Measurements from ENCODE around the gene TVP23C.
"Not testable (repeated sequence)": the region's sequence is repeated elsewhere in the genome, so short reads cannot be mapped to it uniquely, and the experiment has no call there.

DNA sequence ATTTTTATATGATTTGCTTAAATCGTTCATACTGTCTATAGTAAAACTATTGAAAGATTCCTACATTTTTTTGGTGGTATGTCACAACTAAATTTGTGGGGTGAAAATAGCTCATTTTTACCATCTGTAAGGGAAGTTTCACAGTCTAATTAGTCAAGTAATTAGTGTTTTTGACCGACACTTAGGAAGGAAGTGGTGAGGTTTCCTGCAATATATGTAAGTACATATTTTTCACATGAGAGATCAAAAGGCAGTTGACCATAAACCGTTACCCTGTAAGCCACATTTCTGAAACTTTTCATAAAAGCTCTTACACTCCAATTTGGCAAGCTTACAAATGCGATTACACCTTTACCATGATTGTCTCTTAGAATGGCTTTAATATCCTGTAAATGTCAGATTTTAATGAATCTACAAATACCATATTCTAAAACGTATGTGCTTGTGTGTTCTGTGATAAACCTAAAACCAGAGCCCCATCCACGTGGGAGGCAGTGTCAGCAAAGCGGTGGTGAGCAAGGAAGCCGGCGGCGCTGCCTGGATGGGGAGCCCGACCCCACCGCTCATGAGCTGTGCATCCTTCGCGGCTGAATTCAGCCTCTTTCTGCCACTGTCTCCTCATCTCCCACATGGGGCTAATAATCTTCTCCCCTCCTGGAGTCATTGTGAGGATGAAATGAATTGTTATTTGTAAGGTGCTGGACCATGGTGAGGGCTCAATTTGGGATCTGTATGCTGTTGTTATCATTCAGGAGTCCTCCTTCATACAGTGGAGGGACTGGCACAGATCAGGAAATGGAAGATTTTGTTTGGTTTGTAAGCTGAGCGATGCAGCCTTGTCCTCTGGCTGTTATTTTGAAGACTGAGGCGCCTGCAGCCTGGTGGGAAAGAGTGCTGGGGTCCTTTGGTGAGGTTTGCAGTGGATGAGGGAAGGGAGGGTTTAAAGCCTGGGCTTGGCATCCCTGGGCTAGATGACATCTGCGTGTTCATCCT lies 26.6 kb upstream of the TVP23C start:
- not testable (repeated sequence) for TF ChIP-seq EZH2 (IDR thresholded peaks at IDR 0.05; ENCODE audit: low read depth, unreplicated experiment); EZH2phosphoT487 (IDR thresholded peaks at IDR 0.05; ENCODE audit: unreplicated experiment); POLR2AphosphoS5 (IDR thresholded peaks at IDR 0.05; ENCODE audit: low read depth); CREB1 (CRISPR knock-in tag; IDR thresholded peaks at IDR 0.05; ENCODE audit: low read depth); ZNF114 (CRISPR knock-in tag; IDR thresholded peaks at IDR 0.05); JUNB (IDR thresholded peaks at IDR 0.05; ENCODE audit: unreplicated experiment); STAT1 (IDR thresholded peaks at IDR 0.05; ENCODE audit: unreplicated experiment); NANOG (IDR thresholded peaks at IDR 0.05; ENCODE audit: borderline replicate concordance); ZNF331 (CRISPR knock-in tag; IDR thresholded peaks at IDR 0.05; ENCODE audit: low read depth)
- TF ChIP-seq, protein P1, sequence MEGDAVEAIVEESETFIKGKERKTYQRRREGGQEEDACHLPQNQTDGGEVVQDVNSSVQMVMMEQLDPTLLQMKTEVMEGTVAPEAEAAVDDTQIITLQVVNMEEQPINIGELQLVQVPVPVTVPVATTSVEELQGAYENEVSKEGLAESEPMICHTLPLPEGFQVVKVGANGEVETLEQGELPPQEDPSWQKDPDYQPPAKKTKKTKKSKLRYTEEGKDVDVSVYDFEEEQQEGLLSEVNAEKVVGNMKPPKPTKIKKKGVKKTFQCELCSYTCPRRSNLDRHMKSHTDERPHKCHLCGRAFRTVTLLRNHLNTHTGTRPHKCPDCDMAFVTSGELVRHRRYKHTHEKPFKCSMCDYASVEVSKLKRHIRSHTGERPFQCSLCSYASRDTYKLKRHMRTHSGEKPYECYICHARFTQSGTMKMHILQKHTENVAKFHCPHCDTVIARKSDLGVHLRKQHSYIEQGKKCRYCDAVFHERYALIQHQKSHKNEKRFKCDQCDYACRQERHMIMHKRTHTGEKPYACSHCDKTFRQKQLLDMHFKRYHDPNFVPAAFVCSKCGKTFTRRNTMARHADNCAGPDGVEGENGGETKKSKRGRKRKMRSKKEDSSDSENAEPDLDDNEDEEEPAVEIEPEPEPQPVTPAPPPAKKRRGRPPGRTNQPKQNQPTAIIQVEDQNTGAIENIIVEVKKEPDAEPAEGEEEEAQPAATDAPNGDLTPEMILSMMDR (conservative IDR thresholded peaks at IDR 0.05; ENCODE audit: low read depth in 2 of 2) = not testable (repeated sequence)
- TF ChIP-seq, protein P2, sequence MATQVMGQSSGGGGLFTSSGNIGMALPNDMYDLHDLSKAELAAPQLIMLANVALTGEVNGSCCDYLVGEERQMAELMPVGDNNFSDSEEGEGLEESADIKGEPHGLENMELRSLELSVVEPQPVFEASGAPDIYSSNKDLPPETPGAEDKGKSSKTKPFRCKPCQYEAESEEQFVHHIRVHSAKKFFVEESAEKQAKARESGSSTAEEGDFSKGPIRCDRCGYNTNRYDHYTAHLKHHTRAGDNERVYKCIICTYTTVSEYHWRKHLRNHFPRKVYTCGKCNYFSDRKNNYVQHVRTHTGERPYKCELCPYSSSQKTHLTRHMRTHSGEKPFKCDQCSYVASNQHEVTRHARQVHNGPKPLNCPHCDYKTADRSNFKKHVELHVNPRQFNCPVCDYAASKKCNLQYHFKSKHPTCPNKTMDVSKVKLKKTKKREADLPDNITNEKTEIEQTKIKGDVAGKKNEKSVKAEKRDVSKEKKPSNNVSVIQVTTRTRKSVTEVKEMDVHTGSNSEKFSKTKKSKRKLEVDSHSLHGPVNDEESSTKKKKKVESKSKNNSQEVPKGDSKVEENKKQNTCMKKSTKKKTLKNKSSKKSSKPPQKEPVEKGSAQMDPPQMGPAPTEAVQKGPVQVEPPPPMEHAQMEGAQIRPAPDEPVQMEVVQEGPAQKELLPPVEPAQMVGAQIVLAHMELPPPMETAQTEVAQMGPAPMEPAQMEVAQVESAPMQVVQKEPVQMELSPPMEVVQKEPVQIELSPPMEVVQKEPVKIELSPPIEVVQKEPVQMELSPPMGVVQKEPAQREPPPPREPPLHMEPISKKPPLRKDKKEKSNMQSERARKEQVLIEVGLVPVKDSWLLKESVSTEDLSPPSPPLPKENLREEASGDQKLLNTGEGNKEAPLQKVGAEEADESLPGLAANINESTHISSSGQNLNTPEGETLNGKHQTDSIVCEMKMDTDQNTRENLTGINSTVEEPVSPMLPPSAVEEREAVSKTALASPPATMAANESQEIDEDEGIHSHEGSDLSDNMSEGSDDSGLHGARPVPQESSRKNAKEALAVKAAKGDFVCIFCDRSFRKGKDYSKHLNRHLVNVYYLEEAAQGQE (IDR thresholded peaks at IDR 0.05; ENCODE audit: unreplicated experiment) = not testable (repeated sequence)
- TF ChIP-seq, protein P3, sequence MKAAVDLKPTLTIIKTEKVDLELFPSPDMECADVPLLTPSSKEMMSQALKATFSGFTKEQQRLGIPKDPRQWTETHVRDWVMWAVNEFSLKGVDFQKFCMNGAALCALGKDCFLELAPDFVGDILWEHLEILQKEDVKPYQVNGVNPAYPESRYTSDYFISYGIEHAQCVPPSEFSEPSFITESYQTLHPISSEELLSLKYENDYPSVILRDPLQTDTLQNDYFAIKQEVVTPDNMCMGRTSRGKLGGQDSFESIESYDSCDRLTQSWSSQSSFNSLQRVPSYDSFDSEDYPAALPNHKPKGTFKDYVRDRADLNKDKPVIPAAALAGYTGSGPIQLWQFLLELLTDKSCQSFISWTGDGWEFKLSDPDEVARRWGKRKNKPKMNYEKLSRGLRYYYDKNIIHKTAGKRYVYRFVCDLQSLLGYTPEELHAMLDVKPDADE (IDR thresholded peaks at IDR 0.05) = not testable (repeated sequence)
